Natural killer cell (primary cell): Measurements from ENCODE around the gene NOL4L. TPM values are rescaled to one million over a fixed set of nuclear protein-coding genes. Genes with fewer than 3 reads are reported as not detected.

Source experiments
- ATAC-seq, 3 donors: fragments of 150-1000 bp in 2 of 3; fragments of 200-7000 bp in 1 of 3; cut with Tn5 transposase; 1 replicate in 1 of 3; 2 replicates in 2 of 3; pipeline ENCODE4 v1.10.0; 2021; ENCODE audit warnings: mild to moderate bottlenecking in 2 of 3, moderate library complexity in 2 of 3
- DNase-seq, 2 donors: peaks; one replicate each; pipeline versions ENCODE4 v3.0.0 to v3.0.0-alpha.2; 2013 to 2021; ENCODE audit warnings: mixed read lengths in 1 of 2
- H3K27ac ChIP-seq: one replicate; pipeline ENCODE4 v1.5.1; 2013; ENCODE audit warnings: mild to moderate bottlenecking, low read length
- H3K27me3 ChIP-seq: one replicate; pipeline ENCODE4 v1.6.1; 2013; ENCODE audit warnings: low read length; ENCODE audit not compliant: control insufficient read depth, insufficient read depth
- H3K36me3 ChIP-seq: one replicate; pipeline ENCODE4 v1.6.1; 2013; ENCODE audit warnings: low read length; ENCODE audit not compliant: control insufficient read depth, insufficient read depth
- H3K4me1 ChIP-seq: one replicate; pipeline ENCODE4 v1.6.1; 2013; ENCODE audit warnings: low read length; ENCODE audit not compliant: control insufficient read depth, insufficient read depth
- H3K4me3 ChIP-seq: one replicate; pipeline ENCODE4 v1.5.1; 2013; ENCODE audit warnings: low read length
- H3K9me3 ChIP-seq: one replicate; pipeline ENCODE4 v1.6.1; 2013; ENCODE audit warnings: low read length; ENCODE audit not compliant: control insufficient read depth, insufficient read depth
- H3K27ac Mint-ChIP-seq, 2 donors: one replicate each; pipeline ENCODE4 v1.8.0; 2022; ENCODE audit warnings: mild to moderate bottlenecking in 2 of 2, mixed read lengths in 2 of 2, moderate library complexity in 1 of 2
- H3K27me3 Mint-ChIP-seq, 2 donors: one replicate each; pipeline ENCODE4 v1.8.0; 2022; ENCODE audit warnings: low read depth in 2 of 2, mixed read lengths in 2 of 2
- H3K36me3 Mint-ChIP-seq: one replicate; pipeline ENCODE4 v1.8.0; 2022; ENCODE audit warnings: mixed read lengths
- H3K4me1 Mint-ChIP-seq, 2 donors: one replicate each; pipeline ENCODE4 v1.8.0; 2022; ENCODE audit warnings: mixed read lengths in 2 of 2
- H3K4me3 Mint-ChIP-seq: one replicate; pipeline ENCODE4 v1.8.0; 2022; ENCODE audit warnings: mild to moderate bottlenecking, moderate library complexity, mixed read lengths
- H3K9me3 Mint-ChIP-seq, 2 donors: one replicate each; pipeline ENCODE4 v1.8.0; 2022; ENCODE audit warnings: mixed read lengths in 2 of 2
- CTCF ChIP-seq: fragments of 200-600 bp; IDR thresholded peaks from one replicate; pipeline ENCODE4 v1.8.0; 2022; ENCODE audit warnings: antibody characterized with exemption
- WGBS: methylation state at CpG from one replicate; pipeline ENCODE4 v1.1.7; 2013; ENCODE audit warnings: missing lambda C conversion rate; ENCODE audit not compliant: insufficient coverage; 5-methylcytosine and 5-hydroxymethylcytosine counted together
- intact Hi-C: fragments of 100-400 bp; cut with micrococcal nuclease; formaldehyde crosslinking; loops from one replicate; pipeline ENCODE4 v1.14.2; 2022
- total RNA-seq, 4 donors: library from RNA; stranded (reverse); fragments of 120-200 nt in 1 of 4; gene quantifications; one replicate each; pipeline versions ENCODE4 v1.2.3 to v1.2.4, GENCODE V29; 2013 to 2022

Gene NOL4L
- total RNA-seq, 3 donors from 2014 or later (not counting 1 experiment from before 2014, with no cell fraction given), result 101 to 136 (median 114) TPM

- Mint-ChIP-seq H3K4me1 (peaks cover 47 to 55% of the 10 kb centered on the region in 2 donors), H3K36me3 (peaks cover 6% of the 10 kb centered on the region), H3K4me3 (no peak overlapping the region), H3K27ac (peak overlapping the region; percentile 53 to 93), H3K9me3 (no peaks in the 10 kb centered on the region), H3K27me3 (no peaks in the 10 kb centered on the region)
- intact Hi-C loops, result no loop called here
- H3K4me1 ChIP-seq, result peaks cover 40% of the 10 kb centered on the region
- H3K9me3 ChIP-seq, result no peaks in the 10 kb centered on the region
- ATAC-seq (no peak), DNase-seq (no peak)
- peaks cover 54% of the 10 kb centered on the region for H3K36me3 ChIP-seq
- H3K27ac ChIP-seq, result no peak overlapping the region
- no peak for TF ChIP-seq CTCF
- 85% methylated on average over 10 of the region's 10 CpGs for WGBS
- H3K4me3 ChIP-seq, result no peak overlapping the region
- no peaks in the 10 kb centered on the region for H3K27me3 ChIP-seq
Measured at GRCh38 chr20:32516583-32517517, 68.3 kb downstream of the NOL4L start.

- H3K4me3 Mint-ChIP-seq, result no peak overlapping the region
- peaks cover 45 to 54% of the 10 kb centered on the region in 2 donors for H3K4me1 Mint-ChIP-seq
- no peaks in the 10 kb centered on the region for H3K27me3 ChIP-seq
- no peaks in the 10 kb centered on the region for H3K27me3 Mint-ChIP-seq
- H3K36me3 ChIP-seq, result peaks cover 53% of the 10 kb centered on the region
- H3K9me3 ChIP-seq, result no peaks in the 10 kb centered on the region
- no peaks in the 10 kb centered on the region for H3K9me3 Mint-ChIP-seq
- no peak overlapping the region for H3K4me3 ChIP-seq
- H3K27ac ChIP-seq, result no peak overlapping the region
- ATAC-seq (no peak), DNase-seq (no peak)
- H3K27ac Mint-ChIP-seq, result peak overlapping the region; percentile 82 to 93
- 90% methylated on average over 10 of the region's 10 CpGs for WGBS
- H3K4me1 ChIP-seq, result peaks cover 44% of the 10 kb centered on the region
- no peak for TF ChIP-seq CTCF
- intact Hi-C loops, result no loop called here
- H3K36me3 Mint-ChIP-seq, result peaks cover 6% of the 10 kb centered on the region
Measured at GRCh38 chr20:32515631-32516101, 69.5 kb downstream of the NOL4L start.

- H3K4me1 Mint-ChIP-seq, result peaks cover 53 to 63% of the 10 kb centered on the region in 2 donors
- no peaks in the 10 kb centered on the region for H3K27me3 Mint-ChIP-seq
- WGBS, result 90% methylated on average over 12 of the region's 12 CpGs
- H3K27ac Mint-ChIP-seq, result peak overlapping the region; percentile 82 to 93
- ATAC-seq, result peak in 1 of 3 donors; percentile 18
- no peaks in the 10 kb centered on the region for H3K9me3 ChIP-seq
- no peak for DNase-seq
- H3K4me3 Mint-ChIP-seq, result no peak overlapping the region
- no peak overlapping the region for H3K27ac ChIP-seq
- no peaks in the 10 kb centered on the region for H3K27me3 ChIP-seq
- peaks cover 6% of the 10 kb centered on the region for H3K36me3 Mint-ChIP-seq
- H3K9me3 Mint-ChIP-seq, result no peaks in the 10 kb centered on the region
- peaks cover 47% of the 10 kb centered on the region for H3K36me3 ChIP-seq
- H3K4me3 ChIP-seq, result no peak overlapping the region
- TF ChIP-seq CTCF, result no peak
- intact Hi-C loops, result no loop called here
- peaks cover 53% of the 10 kb centered on the region for H3K4me1 ChIP-seq
Measured at GRCh38 chr20:32514760-32515159, 70.4 kb downstream of the NOL4L start.
